ENCODE results near the gene SH2D2A. TPM values are rescaled to one million over a fixed set of nuclear protein-coding genes. Genes with fewer than 3 reads are reported as not detected.

The SH2D2A gene
- total RNA-seq, 2 experiments from 2014 or later, result 2.1 to 5.8 TPM

- Histone ChIP-seq H4K20me1 (ENCODE audit: insufficient read depth, low read length) (no peaks in the 10 kb centered on the region; the same call in 1 of the 2 replicates), H3K4me1 (ENCODE audit: insufficient read depth, low read length, poor library complexity, severe bottlenecking) (no peaks in the 10 kb centered on the region), H3K9me2 (ENCODE audit: insufficient read depth, low read length) (no peaks in the 10 kb centered on the region), H3K79me2 (ENCODE audit: insufficient read depth, low read depth, low read length) (no peaks in the 10 kb centered on the region), H3K36me3 (ENCODE audit: insufficient read depth, low read length) (no peaks in the 10 kb centered on the region), H3K9me3 (ENCODE audit: low read length) (no peaks in the 10 kb centered on the region), H2AFZ (ENCODE audit: low read length) (no peak overlapping the region), H3K4me2 (ENCODE audit: low read length) (no peak overlapping the region), H3K27ac (ENCODE audit: low read depth, low read length, poor library complexity, severe bottlenecking) (no peak overlapping the region), H3K4me3 (ENCODE audit: low read depth, low read length, poor library complexity, severe bottlenecking) (no peak overlapping the region)
- BruUV-seq (replicated peaks), result no TSS peak
- no peak for DNase-seq (ENCODE audit: low spot score)
- intact Hi-C loops (cut with micrococcal nuclease; ENCODE audit: unreplicated experiment), result no loop called here
- no peak for TF ChIP-seq EZH2phosphoT487 (IDR thresholded peaks at IDR 0.05; ENCODE audit: borderline replicate concordance, low read depth, low read length)
- TF ChIP-seq, protein P1, sequence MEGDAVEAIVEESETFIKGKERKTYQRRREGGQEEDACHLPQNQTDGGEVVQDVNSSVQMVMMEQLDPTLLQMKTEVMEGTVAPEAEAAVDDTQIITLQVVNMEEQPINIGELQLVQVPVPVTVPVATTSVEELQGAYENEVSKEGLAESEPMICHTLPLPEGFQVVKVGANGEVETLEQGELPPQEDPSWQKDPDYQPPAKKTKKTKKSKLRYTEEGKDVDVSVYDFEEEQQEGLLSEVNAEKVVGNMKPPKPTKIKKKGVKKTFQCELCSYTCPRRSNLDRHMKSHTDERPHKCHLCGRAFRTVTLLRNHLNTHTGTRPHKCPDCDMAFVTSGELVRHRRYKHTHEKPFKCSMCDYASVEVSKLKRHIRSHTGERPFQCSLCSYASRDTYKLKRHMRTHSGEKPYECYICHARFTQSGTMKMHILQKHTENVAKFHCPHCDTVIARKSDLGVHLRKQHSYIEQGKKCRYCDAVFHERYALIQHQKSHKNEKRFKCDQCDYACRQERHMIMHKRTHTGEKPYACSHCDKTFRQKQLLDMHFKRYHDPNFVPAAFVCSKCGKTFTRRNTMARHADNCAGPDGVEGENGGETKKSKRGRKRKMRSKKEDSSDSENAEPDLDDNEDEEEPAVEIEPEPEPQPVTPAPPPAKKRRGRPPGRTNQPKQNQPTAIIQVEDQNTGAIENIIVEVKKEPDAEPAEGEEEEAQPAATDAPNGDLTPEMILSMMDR (conservative IDR thresholded peaks at IDR 0.05; ENCODE audit: low read length), result no peak
- POLR2A ChIA-PET, result no interaction called here
- CTCF ChIA-PET (ENCODE audit: unreplicated experiment), result interaction anchor here (0.6 kb wide), 1 partner anchor 127 kb away, joined by 11 read pairs; no protein-coding TSS in a partner anchor
Measured at GRCh38 chr1:156840186-156840897, 23.7 kb upstream of the SH2D2A start.

DNA sequence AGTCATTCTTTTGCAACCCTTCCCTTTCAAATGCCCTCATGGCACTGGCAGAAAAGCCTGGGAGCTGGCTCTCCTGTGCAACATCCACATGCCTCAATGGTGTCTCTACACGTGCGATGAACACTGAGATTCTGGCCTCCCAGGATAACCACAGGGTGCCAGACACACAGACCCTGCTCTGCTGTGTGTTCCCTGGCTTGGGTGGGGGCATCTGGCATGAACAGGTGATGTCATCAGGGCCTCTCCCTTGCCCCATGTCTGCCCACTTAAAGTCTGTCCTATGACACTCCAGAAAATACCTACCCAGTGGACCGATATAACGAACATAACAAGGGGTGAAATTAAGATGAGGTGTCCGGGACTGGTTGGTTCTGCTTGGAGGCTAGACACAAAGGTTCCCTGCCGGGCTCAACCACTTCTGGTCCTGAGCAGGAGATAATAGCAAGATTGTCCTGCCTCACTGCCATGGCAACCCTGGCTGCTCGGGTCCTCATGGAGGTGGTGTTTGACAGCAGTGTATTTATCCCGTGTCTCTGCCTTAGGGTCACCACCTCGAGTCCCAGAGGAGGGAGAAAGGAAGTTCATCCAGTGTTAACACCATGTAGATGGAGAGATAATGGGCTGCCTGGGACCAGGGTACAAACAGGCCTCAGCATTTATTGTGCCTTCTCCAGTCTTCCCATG lies 22.9 kb upstream of the SH2D2A start:
- no peak for DNase-seq (ENCODE audit: low spot score)
- Histone ChIP-seq H4K20me1 (ENCODE audit: insufficient read depth, low read length) (no peaks in the 10 kb centered on the region; the same call in 1 of the 2 replicates), H3K36me3 (ENCODE audit: insufficient read depth, low read length) (no peaks in the 10 kb centered on the region), H3K4me3 (ENCODE audit: low read depth, low read length, poor library complexity, severe bottlenecking) (no peak overlapping the region), H3K4me1 (ENCODE audit: insufficient read depth, low read length, poor library complexity, severe bottlenecking) (no peaks in the 10 kb centered on the region), H3K4me2 (ENCODE audit: low read length) (no peak overlapping the region), H3K9me3 (ENCODE audit: low read length) (no peaks in the 10 kb centered on the region), H3K79me2 (ENCODE audit: insufficient read depth, low read depth, low read length) (no peaks in the 10 kb centered on the region), H2AFZ (ENCODE audit: low read length) (no peak overlapping the region), H3K27ac (ENCODE audit: low read depth, low read length, poor library complexity, severe bottlenecking) (no peak overlapping the region), H3K9me2 (ENCODE audit: insufficient read depth, low read length) (no peaks in the 10 kb centered on the region)
- POLR2A ChIA-PET, result interaction anchor here (1.2 kb wide), 1 partner anchor 17 kb away, joined by 6 read pairs; no protein-coding TSS in a partner anchor
- CTCF ChIA-PET (ENCODE audit: unreplicated experiment), result interaction anchor here (0.6 to 0.7 kb wide), 2 partner anchors 13 to 196 kb away, joined by 3 read pairs; no protein-coding TSS in a partner anchor
- no TSS peak for BruUV-seq (replicated peaks)
- intact Hi-C loops (cut with micrococcal nuclease; ENCODE audit: unreplicated experiment), result loop anchor here (1.0 to 5.0 kb wide), 2 partner anchors 42 to 51 kb away; no protein-coding TSS in a partner anchor
- TF ChIP-seq, protein P1 (conservative IDR thresholded peaks at IDR 0.05; ENCODE audit: low read length), result no peak
- TF ChIP-seq EZH2phosphoT487 (IDR thresholded peaks at IDR 0.05; ENCODE audit: borderline replicate concordance, low read depth, low read length), result no peak
